Cardiac fibroblast (primary cell): ENCODE measurements around the gene GGACT.

ENCODE experiments used
- DNase-seq, 2 donors: peaks; one replicate each; pipeline versions ENCODE4 v3.0.0 to v3.0.0-alpha.2; 2010; ENCODE audit warnings: low read depth in 2 of 2
- H3K4me3 ChIP-seq, 2 donors: replicated peaks in 1 of 2; 1 replicate in 1 of 2; 2 replicates in 1 of 2; pipeline ENCODE4 v1.5.1; 2011; ENCODE audit warnings: low read depth in 2 of 2, low read length in 2 of 2, mild to moderate bottlenecking in 2 of 2, moderate library complexity in 1 of 2
- TF ChIP-seq, protein P1 (sequence below): IDR thresholded peaks from one replicate; pipeline ENCODE4 v1.5.1; 2011; ENCODE audit warnings: low read depth, mild to moderate bottlenecking, low read length, inconsistent platforms

The GGACT gene

DNA sequence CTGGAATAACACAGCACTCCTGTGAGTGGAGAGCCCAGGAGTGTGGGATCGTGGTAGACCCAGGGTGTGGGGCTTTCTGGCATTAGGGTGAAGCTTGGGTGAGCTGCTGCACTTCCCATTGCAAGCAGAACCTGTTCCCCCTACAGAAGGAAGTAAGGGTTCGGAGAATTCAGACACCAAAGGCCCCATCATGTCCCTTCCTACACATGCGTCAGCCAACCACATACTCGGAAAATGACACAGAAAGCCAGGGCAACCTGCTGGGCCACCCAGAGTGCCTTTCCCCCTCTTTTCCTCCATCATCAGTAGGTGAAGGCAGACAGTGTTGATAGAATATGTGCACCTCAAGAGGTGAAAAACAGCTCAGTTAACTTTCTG, 42.9 kb downstream of the GGACT start:
- TF ChIP-seq, protein P1, sequence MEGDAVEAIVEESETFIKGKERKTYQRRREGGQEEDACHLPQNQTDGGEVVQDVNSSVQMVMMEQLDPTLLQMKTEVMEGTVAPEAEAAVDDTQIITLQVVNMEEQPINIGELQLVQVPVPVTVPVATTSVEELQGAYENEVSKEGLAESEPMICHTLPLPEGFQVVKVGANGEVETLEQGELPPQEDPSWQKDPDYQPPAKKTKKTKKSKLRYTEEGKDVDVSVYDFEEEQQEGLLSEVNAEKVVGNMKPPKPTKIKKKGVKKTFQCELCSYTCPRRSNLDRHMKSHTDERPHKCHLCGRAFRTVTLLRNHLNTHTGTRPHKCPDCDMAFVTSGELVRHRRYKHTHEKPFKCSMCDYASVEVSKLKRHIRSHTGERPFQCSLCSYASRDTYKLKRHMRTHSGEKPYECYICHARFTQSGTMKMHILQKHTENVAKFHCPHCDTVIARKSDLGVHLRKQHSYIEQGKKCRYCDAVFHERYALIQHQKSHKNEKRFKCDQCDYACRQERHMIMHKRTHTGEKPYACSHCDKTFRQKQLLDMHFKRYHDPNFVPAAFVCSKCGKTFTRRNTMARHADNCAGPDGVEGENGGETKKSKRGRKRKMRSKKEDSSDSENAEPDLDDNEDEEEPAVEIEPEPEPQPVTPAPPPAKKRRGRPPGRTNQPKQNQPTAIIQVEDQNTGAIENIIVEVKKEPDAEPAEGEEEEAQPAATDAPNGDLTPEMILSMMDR = no peak
- DNase-seq = no peak
- no peak overlapping the region for H3K4me3 ChIP-seq

DNA sequence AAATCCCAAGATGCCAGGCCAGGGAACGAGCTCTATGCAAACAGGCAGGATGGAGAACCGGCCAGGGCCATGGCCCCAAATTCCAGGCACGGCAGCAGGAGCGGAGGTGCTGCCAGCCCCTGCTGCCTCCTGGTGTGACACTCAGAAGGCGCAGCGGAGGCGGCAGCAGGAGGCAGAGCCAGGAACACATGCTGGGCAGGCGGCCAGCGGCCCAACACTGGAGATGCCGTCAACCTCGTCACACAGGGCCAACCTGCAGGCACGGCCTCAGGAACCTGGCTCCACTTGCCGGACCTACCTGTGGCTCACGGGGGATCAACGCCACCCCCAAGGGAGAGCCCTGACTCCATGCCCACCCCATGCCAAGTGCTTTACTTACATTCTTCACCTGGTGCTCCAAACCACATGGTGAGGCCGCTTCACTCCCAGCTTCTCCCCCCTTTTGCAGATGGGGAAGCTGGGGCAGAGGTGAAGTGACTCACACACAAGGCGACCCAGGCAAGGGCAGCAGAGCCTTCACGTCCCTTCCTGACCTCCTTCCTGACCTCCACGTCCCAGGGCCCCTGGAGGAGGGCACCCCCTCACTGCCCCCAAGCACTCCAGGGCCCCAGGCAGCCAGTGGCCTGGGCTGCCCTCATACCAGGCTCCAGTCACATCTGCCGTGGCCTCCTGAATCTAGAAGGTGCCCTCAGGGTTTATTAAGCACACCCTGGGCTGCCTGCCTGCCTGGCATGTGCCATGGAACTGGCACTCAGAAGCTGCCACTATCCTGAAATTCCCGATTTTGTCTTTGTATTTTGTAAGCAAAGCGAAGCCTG, 43.5 kb downstream of the GGACT start:
- no peak overlapping the region for H3K4me3 ChIP-seq
- DNase-seq = no peak
- TF ChIP-seq, protein P1 = no peak

DNA sequence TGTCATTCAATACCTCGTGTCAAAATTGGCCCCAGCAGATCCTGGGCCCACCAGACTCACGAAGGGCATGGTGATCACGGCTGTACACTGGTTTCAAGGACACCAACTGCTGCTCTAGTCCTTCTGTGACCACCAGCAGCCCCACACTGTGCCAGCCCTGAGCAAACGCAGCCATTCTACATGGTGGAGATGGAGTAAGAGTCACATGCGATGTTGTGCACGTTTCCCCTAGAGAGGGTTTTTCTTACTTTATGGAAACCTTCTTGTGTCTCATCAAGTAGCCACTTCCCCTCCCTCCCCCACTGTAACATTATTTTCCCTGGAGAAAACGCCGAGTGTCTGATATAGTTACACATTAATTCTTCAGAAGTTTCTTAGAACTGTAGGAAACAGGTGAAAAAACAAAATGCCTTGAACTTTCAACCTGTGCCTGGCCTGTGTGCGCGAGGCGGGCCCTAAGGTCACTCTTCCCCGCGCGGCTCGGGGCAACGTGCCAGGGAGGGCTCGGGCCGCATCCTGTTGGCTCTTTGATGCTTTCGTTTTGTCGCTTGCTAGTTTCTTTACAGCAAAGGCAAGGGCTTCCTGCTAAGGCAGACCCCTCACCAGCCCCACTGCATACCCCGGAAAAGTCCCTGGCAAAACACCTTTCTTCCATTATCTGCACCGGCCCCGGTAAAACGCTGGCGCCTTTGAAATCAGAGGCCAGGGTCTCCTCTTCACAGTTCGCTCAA, 44.6 kb downstream of the GGACT start:
- no peak overlapping the region for H3K4me3 ChIP-seq
- DNase-seq = peak in 1 of 2 donors; percentile 27
- TF ChIP-seq, protein P1 = no peak

DNA sequence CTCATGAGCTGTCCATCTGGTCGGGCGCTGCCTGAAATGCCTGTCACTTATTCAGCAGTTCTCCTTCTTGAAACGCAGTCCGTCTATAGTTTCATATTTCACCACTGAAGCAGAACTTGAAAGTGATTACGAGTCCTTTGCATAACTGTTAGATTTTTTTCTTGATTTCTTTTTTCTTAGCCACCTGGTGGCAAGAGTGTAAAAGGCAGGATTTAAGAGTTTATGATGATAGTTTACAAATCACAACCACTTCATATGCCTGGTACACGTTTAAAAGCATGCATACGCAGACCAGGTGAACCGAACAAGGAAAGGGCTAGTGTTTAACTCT, 45.8 kb downstream of the GGACT start:
- DNase-seq = peak; percentile 48 to 57
- TF ChIP-seq, protein P1 = peak; percentile 55
- no peak overlapping the region for H3K4me3 ChIP-seq

DNA sequence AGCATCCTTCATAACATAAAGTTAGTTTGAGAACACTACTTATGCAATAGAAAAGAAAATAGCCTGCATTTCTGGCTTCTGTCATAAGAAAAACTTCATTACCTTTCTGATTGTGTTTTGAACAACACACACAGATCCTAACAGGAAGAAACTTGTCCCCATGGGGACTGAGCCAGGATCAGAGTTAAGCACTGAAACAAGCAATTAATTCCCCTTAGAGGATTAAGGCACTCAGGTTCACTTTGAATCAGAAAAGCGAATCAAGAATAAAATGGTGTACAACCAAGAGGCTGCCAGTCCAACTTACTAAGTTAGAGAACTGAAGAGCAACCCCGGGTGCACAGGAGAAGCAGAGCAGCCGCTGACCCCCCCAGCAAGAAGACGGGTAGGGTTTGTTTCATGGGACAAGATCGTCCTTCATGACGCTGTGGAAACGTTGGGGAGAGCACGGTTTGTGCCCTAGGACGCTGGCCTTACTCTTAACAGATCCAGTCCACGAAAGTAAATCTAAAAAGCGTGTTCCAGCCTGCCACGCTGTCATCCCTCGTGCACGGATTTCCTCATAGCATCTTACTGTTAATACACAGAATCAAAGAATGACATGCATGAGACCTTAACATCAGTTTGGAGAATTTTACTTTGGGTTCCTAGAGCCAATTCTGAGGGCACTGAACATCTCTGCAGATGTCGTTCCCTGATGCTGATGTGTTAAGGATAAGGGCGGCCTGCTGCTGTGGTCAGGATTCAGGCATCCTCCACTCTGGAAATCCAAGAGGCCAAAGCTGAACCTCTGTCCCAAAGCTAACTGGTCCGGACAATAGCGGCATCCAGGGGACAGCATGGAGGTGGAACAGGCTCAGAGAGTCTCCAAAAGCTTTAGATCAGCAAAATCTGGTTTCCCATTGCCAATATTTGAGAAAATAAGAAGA, 46.4 kb downstream of the GGACT start:
- TF ChIP-seq, protein P1 = no peak
- no peak for DNase-seq
- no peak overlapping the region for H3K4me3 ChIP-seq

DNA sequence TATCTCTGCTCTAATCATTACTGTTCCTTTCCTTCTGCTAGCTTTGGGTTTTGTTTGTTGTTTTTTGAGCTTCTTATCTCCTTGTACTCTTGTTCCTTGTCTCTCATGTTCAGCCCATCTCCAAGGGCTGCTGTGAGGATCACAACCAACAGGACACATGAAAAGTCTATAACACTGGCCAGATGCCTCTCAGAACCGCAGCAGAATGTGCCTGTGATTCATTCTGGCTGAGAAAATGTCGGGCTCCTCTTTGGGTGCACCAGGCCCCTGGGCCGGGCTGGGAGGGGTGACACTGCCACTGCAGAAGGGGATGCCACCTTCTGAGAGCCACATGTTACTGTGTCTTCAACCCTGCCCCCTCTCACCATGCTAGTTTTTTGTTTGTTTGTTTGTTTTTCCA, 48.0 kb downstream of the GGACT start:
- no peak overlapping the region for H3K4me3 ChIP-seq
- TF ChIP-seq, protein P1 = no peak
- peak in 1 of 2 donors; percentile 24 for DNase-seq
